Osteoblast (primary cell): Measurements from ENCODE around the gene STAG3. TPM values are rescaled to one million over a fixed set of nuclear protein-coding genes. Genes with fewer than 3 reads are reported as not detected.
"Not testable (repeated sequence)": the region's sequence is repeated elsewhere in the genome, so short reads cannot be mapped to it uniquely, and the experiment has no call there.

Experiments
- DNase-seq: peaks from one replicate; pipeline ENCODE4 v3.0.0; 2011; ENCODE audit warnings: low spot score, mixed read lengths; ENCODE audit not compliant: insufficient read length; ENCODE audit errors: missing footprints
- H2AFZ ChIP-seq: 2 replicates; pipeline ENCODE4 v1.6.0; 2011; ENCODE audit warnings: mild to moderate bottlenecking, low read length
- H3K27ac ChIP-seq: 2 replicates; pipeline ENCODE4 v1.5.1; 2011; ENCODE audit warnings: mild to moderate bottlenecking, low read depth, low read length, moderate library complexity
- H3K27me3 ChIP-seq: 2 replicates; pipeline ENCODE4 v1.6.0; 2012; ENCODE audit warnings: mild to moderate bottlenecking, control low read depth, inconsistent platforms, low read length, moderate library complexity; ENCODE audit not compliant: insufficient read depth
- H3K36me3 ChIP-seq: 2 replicates; pipeline ENCODE4 v1.5.1; 2011; ENCODE audit warnings: mild to moderate bottlenecking, low read length, control low read depth, moderate library complexity; ENCODE audit not compliant: insufficient read depth
- H3K4me1 ChIP-seq: 2 replicates; pipeline ENCODE4 v1.5.1; 2011; ENCODE audit warnings: mild to moderate bottlenecking, low read length, control low read depth, moderate library complexity; ENCODE audit not compliant: insufficient read depth
- H3K4me2 ChIP-seq: 2 replicates; pipeline ENCODE4 v1.6.0; 2011; ENCODE audit warnings: mild to moderate bottlenecking, low read length; ENCODE audit not compliant: insufficient read depth
- H3K4me3 ChIP-seq: fragments of 200-600 bp; sonication (generic); 3 replicates; pipeline ENCODE4 v1.5.1; 2012; ENCODE audit warnings: mild to moderate bottlenecking, low read length, inconsistent platforms; ENCODE audit not compliant: insufficient read depth
- H3K79me2 ChIP-seq: 2 replicates; pipeline ENCODE4 v1.6.0; 2012; ENCODE audit warnings: mild to moderate bottlenecking, low read length, control low read depth, inconsistent platforms; ENCODE audit not compliant: insufficient read depth
- H3K9me3 ChIP-seq: 2 replicates; pipeline ENCODE4 v1.5.1; 2011; ENCODE audit warnings: low read depth, low read length, control low read depth
- H4K20me1 ChIP-seq: 2 replicates; pipeline ENCODE4 v1.6.0; 2012; ENCODE audit warnings: mild to moderate bottlenecking, low read length, control low read depth; ENCODE audit not compliant: insufficient read depth
- CTCF ChIP-seq: IDR thresholded peaks from 2 replicates; pipeline ENCODE4 v1.5.1; 2011; ENCODE audit warnings: mild to moderate bottlenecking, low read depth, low read length, moderate library complexity; ENCODE audit errors: extremely low read depth
- total RNA-seq: library from RNA; depleted of rRNA; stranded (reverse); fragments of >200 nt; gene quantifications from 2 replicates; pipeline ENCODE4 v1.2.3, GENCODE V29; 2012

STAG3 gene
- total RNA-seq, 1 donor = 1.4 TPM

GRCh38 chr7:100137851-100138760, 39.6 kb upstream of the STAG3 start:
- H3K79me2 ChIP-seq = no peaks in the 10 kb centered on the region
- DNase-seq = peak; percentile 69
- H3K4me3 ChIP-seq = no peak overlapping the region
- no peaks in the 10 kb centered on the region for H3K36me3 ChIP-seq
- H2AFZ ChIP-seq = no peak overlapping the region
- H4K20me1 ChIP-seq = no peaks in the 10 kb centered on the region
- no peaks in the 10 kb centered on the region for H3K9me3 ChIP-seq
- H3K27ac ChIP-seq = no peak overlapping the region
- H3K4me1 ChIP-seq = no peaks in the 10 kb centered on the region
- no peaks in the 10 kb centered on the region for H3K27me3 ChIP-seq
- no peak for TF ChIP-seq CTCF
- H3K4me2 ChIP-seq = no peak overlapping the region

GRCh38 chr7:100141555-100141949, 36.2 kb upstream of the STAG3 start:
- Histone ChIP-seq H3K27me3 (no peaks in the 10 kb centered on the region), H3K4me2 (no peak overlapping the region), H3K9me3 (no peaks in the 10 kb centered on the region), H3K79me2 (no peaks in the 10 kb centered on the region), H2AFZ (no peak overlapping the region), H4K20me1 (no peaks in the 10 kb centered on the region), H3K4me1 (no peaks in the 10 kb centered on the region), H3K36me3 (no peaks in the 10 kb centered on the region), H3K27ac (no peak overlapping the region), H3K4me3 (no peak overlapping the region)
- no peak for TF ChIP-seq CTCF
- no peak for DNase-seq

GRCh38 chr7:100142461-100142860, 35.3 kb upstream of the STAG3 start:
- no peak overlapping the region for H3K27ac ChIP-seq
- no peak overlapping the region for H3K4me2 ChIP-seq
- no peak for DNase-seq
- H3K36me3 ChIP-seq = no peaks in the 10 kb centered on the region
- H3K79me2 ChIP-seq = no peaks in the 10 kb centered on the region
- H3K4me3 ChIP-seq = no peak overlapping the region
- H4K20me1 ChIP-seq = no peaks in the 10 kb centered on the region
- H3K9me3 ChIP-seq = no peaks in the 10 kb centered on the region
- H3K27me3 ChIP-seq = no peaks in the 10 kb centered on the region
- no peak overlapping the region for H2AFZ ChIP-seq
- H3K4me1 ChIP-seq = no peaks in the 10 kb centered on the region
- no peak for TF ChIP-seq CTCF

GRCh38 chr7:100146350-100146749, 31.4 kb upstream of the STAG3 start:
- not testable (repeated sequence) for H4K20me1 ChIP-seq, H2AFZ ChIP-seq, H3K27me3 ChIP-seq, H3K4me1 ChIP-seq, H3K27ac ChIP-seq, H3K36me3 ChIP-seq, H3K4me3 ChIP-seq, H3K9me3 ChIP-seq, H3K4me2 ChIP-seq
- DNase-seq = peak; percentile 65
- peaks cover 25% of the 10 kb centered on the region for H3K79me2 ChIP-seq
